Cardiac muscle cell (in vitro differentiated cells and primary cell): ENCODE data around the gene USP47. TPM values are rescaled to one million over a fixed set of nuclear protein-coding genes. Genes with fewer than 3 reads are reported as not detected.
A peak's percentile ranks its signal among the peaks of the same experiment; 100 is the strongest.

ENCODE experiments used
- DNase-seq, 2 donors: peaks; one replicate each; pipeline versions ENCODE4 v3.0.0 to v3.0.0-alpha.2; 2010 to 2017; ENCODE audit warnings: low read depth in 1 of 2, low spot score in 1 of 2
- H3K27ac ChIP-seq: fragments of 200-600 bp; sonication (generic); 2 replicates; pipeline ENCODE4 v1.5.1; 2016
- H3K27me3 ChIP-seq: fragments of 200-600 bp; sonication (generic); 2 replicates; pipeline ENCODE4 v1.6.0; 2016; ENCODE audit warnings: control low read depth
- H3K36me3 ChIP-seq: fragments of 200-600 bp; sonication (generic); 2 replicates; pipeline ENCODE4 v1.5.1; 2016; ENCODE audit warnings: control low read depth
- H3K4me1 ChIP-seq: fragments of 200-600 bp; sonication (generic); 2 replicates; pipeline ENCODE4 v1.8.1; 2017; ENCODE audit warnings: low read depth, mild to moderate bottlenecking, mixed run types
- H3K4me3 ChIP-seq: fragments of 200-600 bp; sonication (generic); 2 replicates; pipeline ENCODE4 v1.5.1; 2016; ENCODE audit warnings: mild to moderate bottlenecking
- H3K9me3 ChIP-seq: fragments of 200-600 bp; sonication (generic); 2 replicates; pipeline ENCODE4 v1.5.1; 2017; ENCODE audit warnings: low read depth, mild to moderate bottlenecking, control low read depth
- CTCF ChIP-seq: IDR thresholded peaks from 2 replicates; pipeline ENCODE4 v1.5.1; 2012; ENCODE audit warnings: low read depth, mild to moderate bottlenecking, low read length
- polyA plus RNA-seq: library from polyadenylated mRNA; unstranded; fragments of >200 nt; fragmentation: Nextera tagmentation; extraction: Ambion mirVana; gene quantifications from 2 replicates; pipeline ENCODE4 v1.2.1, GENCODE V29; 2016
- total RNA-seq: library from RNA; depleted of rRNA; stranded (reverse); fragments of >200 nt; gene quantifications from 2 replicates; pipeline ENCODE4 v1.2.3, GENCODE V29; 2016

USP47 gene
- total and polyA plus RNA-seq, 2 experiments from 2014 or later: 46.6 to 59.6 TPM

- Histone ChIP-seq H3K36me3 (no peaks in the 10 kb centered on the region), H3K4me3 (no peak overlapping the region), H3K27ac (no peak overlapping the region), H3K4me1 (peaks cover 8% of the 10 kb centered on the region), H3K9me3 (no peaks in the 10 kb centered on the region), H3K27me3 (no peaks in the 10 kb centered on the region)
- no peak for TF ChIP-seq CTCF
- peak in 1 of 2 donors; percentile 87 for DNase-seq
Observed at GRCh38 chr11:11813288-11813962, 28.3 kb upstream of the USP47 start.

GRCh38 chr11:11814614-11815452 is 26.9 kb upstream of the USP47 start:
- DNase-seq: no peak
- no peaks in the 10 kb centered on the region for H3K9me3 ChIP-seq
- H3K36me3 ChIP-seq: no peaks in the 10 kb centered on the region
- no peaks in the 10 kb centered on the region for H3K27me3 ChIP-seq
- no peaks in the 10 kb centered on the region for H3K4me1 ChIP-seq
- no peak overlapping the region for H3K27ac ChIP-seq
- no peak overlapping the region for H3K4me3 ChIP-seq
- TF ChIP-seq CTCF: no peak

GRCh38 chr11:11816511-11817314 is 25.1 kb upstream of the USP47 start:
- no peak overlapping the region for H3K27ac ChIP-seq
- H3K27me3 ChIP-seq: no peaks in the 10 kb centered on the region
- no peaks in the 10 kb centered on the region for H3K36me3 ChIP-seq
- H3K4me3 ChIP-seq: no peak overlapping the region
- H3K9me3 ChIP-seq: no peaks in the 10 kb centered on the region
- H3K4me1 ChIP-seq: no peaks in the 10 kb centered on the region
- DNase-seq: peak in 1 of 2 donors; percentile 49
- no peak for TF ChIP-seq CTCF

GRCh38 chr11:11817957-11818356 is 23.8 kb upstream of the USP47 start:
- TF ChIP-seq CTCF: no peak
- no peak for DNase-seq
- H3K27me3 ChIP-seq: no peaks in the 10 kb centered on the region
- H3K4me1 ChIP-seq: no peaks in the 10 kb centered on the region
- H3K9me3 ChIP-seq: no peaks in the 10 kb centered on the region
- no peak overlapping the region for H3K27ac ChIP-seq
- H3K4me3 ChIP-seq: no peak overlapping the region
- H3K36me3 ChIP-seq: no peaks in the 10 kb centered on the region

GRCh38 chr11:11818529-11819121 is 23.1 kb upstream of the USP47 start:
- no peaks in the 10 kb centered on the region for H3K36me3 ChIP-seq
- H3K4me1 ChIP-seq: no peaks in the 10 kb centered on the region
- no peak overlapping the region for H3K4me3 ChIP-seq
- no peaks in the 10 kb centered on the region for H3K27me3 ChIP-seq
- no peak for TF ChIP-seq CTCF
- H3K27ac ChIP-seq: no peak overlapping the region
- no peaks in the 10 kb centered on the region for H3K9me3 ChIP-seq
- no peak for DNase-seq
